C4-2B (cell line): ENCODE results near the gene IGFALS.

Experiments used
- H3K27ac ChIP-seq: fragments of 450-650 bp; 2 replicates; pipeline ENCODE4 v1.5.1; 2017
- ZFX ChIP-seq: fragments of 450-650 bp; IDR thresholded peaks from 2 replicates; pipeline ENCODE4 v1.6.1; 2017
- TF ChIP-seq, protein P1 (sequence below): fragments of 450-650 bp; conservative IDR thresholded peaks from 2 replicates; pipeline ENCODE4 v1.5.1; 2017; ENCODE audit warnings: mild to moderate bottlenecking

Gene IGFALS

DNA sequence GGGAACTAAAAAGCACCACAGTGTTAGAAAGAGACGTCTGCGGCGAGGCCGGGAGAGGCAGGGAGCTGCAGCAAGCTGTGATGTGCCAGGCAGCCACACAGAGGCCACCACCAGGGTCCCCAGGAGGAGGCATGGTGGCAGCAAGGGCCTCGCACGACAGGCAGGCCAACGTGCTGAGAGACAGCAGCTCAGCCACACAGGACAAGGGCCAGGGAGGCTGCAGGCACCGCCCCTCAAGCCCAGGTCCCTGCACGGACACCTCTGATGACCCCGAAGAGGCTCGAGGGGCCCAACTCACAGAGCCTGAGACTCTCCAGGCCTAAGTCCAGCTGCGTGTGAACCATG lies 27.4 kb upstream of the IGFALS start:
- no peak for TF ChIP-seq ZFX
- TF ChIP-seq, protein P1, sequence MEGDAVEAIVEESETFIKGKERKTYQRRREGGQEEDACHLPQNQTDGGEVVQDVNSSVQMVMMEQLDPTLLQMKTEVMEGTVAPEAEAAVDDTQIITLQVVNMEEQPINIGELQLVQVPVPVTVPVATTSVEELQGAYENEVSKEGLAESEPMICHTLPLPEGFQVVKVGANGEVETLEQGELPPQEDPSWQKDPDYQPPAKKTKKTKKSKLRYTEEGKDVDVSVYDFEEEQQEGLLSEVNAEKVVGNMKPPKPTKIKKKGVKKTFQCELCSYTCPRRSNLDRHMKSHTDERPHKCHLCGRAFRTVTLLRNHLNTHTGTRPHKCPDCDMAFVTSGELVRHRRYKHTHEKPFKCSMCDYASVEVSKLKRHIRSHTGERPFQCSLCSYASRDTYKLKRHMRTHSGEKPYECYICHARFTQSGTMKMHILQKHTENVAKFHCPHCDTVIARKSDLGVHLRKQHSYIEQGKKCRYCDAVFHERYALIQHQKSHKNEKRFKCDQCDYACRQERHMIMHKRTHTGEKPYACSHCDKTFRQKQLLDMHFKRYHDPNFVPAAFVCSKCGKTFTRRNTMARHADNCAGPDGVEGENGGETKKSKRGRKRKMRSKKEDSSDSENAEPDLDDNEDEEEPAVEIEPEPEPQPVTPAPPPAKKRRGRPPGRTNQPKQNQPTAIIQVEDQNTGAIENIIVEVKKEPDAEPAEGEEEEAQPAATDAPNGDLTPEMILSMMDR, result no peak
- H3K27ac ChIP-seq, result no peak overlapping the region

DNA sequence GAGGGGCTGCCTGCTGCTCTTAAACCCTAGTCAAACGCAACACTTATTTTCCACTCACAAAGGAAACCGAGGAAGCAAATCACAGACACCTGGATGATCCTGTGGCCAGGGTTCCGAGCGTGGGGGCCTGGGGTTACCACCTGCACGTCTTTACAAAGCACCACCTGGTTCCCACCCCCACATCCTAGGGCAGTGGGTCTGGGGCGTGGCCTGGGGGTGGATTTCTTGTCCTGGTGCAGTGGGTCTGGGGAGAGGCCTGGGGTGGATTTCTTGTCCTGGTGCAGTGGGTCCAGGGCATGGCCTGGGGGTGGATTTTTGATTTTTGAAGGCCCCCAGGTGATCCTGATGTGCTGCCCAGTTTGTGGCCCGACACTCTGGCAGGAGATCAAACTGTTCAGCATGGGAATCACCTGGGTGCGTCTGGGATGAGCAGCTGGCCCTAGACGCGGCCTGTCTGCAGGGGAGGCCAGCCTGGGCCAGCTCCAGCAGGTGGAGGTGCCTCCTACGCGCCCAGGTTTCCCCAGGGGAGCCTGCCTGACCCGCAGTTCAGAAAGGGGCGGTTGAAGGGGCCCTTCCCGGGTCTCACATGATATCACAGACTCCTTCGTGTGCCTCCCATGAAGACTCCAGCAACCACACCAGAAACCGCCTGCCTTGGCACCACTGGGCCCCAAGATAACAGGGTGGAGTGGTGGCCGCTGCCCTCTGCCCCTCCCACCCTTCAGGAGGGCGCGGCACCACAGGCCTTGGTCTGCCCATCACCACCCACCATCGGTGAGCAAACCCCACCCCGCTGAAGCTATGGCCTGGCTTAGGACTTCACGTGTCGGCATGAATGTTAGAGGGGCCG lies 26.8 kb upstream of the IGFALS start:
- TF ChIP-seq, protein P1, result no peak
- TF ChIP-seq ZFX, result no peak
- no peak overlapping the region for H3K27ac ChIP-seq

DNA sequence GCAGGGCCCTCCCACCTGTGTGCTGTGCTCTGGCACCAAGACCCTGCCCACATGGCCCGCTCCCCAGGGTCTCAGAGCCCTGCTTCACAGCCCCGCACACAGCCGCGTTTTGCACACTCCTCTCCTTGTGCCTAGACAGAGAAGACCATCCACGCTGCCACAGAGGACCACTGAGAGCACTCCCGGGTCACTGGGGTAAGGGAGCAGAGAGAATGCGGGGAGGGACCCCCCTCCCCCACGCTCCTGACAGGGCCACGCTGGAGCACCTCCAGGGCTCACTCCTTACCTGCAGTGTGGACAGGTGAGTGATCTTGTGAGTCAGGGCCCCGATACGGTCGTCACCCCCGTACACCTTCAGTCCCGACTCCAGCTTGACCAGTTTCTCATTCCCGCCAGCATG lies 26.1 kb upstream of the IGFALS start:
- no peak for TF ChIP-seq ZFX
- TF ChIP-seq, protein P1, result no peak
- H3K27ac ChIP-seq, result no peak overlapping the region

DNA sequence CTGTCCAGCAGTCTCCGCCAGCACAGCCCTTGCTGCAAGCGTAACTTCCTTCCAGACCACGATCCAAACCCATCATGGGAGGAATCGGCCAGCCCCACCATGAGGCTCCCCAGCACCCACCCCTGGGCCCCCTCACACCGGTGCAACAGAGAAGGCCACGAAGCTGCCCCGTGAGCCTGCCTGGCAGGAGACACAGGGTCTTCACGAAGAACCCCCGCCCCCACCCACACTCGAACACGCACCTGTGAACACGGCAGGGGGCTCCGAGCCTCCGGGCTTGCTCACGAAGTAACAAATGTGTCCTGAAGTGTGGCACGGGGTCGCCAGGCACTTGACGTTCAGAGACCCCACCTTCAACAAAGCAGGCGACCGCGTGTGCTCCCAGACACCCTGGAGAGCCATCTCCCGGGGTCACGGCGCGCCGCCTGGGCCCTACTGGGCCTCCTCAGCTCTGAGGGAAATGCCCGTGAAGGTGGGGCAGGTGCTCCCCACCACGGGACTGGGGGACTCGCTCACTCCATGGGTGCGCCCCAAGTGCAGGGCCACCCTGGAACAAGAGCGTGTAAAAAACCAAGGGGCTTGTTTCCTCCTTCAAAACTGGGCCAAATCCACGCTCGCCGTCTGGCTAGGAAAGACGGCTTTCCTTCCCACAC lies 25.5 kb upstream of the IGFALS start:
- TF ChIP-seq, protein P1, result no peak
- TF ChIP-seq ZFX, result no peak
- no peak overlapping the region for H3K27ac ChIP-seq

DNA sequence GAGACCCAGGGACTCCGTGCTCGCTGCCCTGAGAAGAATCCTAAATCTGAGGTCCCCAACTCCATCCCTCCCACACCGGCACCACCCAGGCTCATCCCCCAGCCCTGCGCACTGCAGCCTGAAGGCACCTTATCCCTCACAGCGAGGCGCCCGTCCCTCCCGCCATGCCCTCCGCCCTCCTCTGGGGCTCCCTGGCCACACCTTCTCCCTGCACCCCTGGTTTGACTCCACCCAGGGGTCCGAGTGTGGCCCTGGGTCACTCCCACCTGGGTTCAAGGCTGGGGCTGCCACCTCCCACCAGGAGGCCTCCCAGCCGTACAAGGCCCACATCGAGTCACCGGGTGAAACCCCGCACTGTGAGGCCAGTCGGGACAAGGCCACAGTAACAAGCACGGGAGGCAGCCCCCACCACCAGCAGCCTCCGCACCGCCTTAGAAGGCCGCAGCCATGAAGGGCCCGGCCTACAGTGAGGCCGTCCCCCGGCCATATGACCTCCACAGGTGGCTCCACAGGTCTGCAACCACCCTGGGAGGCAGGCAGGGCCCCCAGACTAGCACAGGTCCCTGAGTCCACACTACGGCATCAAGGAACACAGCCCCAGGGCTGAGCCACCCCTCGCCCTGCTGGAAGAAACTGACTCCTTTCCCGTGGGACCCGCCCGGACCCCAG lies 24.8 kb upstream of the IGFALS start:
- H3K27ac ChIP-seq, result no peak overlapping the region
- TF ChIP-seq, protein P1, result no peak
- TF ChIP-seq ZFX, result no peak

DNA sequence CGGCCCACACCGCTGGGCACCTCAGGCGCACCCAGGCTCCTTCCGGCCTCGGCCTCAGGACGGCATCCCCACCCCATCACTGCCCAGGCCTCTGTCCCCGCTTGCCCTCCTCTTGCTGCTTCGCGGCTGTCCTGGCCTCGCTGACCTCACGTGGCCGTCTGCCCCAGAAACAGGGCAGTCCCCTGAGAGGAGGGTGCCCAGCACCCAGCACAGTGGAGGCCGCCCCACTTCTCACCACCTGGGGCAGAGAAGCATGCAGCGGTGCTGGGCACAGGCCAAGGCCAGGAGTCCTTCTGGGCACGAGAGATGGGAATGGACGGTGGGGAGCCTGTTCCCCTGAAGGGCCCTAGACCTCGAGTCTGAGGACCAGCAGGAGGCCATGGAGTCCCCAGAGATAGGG lies 24.2 kb upstream of the IGFALS start:
- TF ChIP-seq, protein P1, result no peak
- no peak for TF ChIP-seq ZFX
- H3K27ac ChIP-seq, result no peak overlapping the region

DNA sequence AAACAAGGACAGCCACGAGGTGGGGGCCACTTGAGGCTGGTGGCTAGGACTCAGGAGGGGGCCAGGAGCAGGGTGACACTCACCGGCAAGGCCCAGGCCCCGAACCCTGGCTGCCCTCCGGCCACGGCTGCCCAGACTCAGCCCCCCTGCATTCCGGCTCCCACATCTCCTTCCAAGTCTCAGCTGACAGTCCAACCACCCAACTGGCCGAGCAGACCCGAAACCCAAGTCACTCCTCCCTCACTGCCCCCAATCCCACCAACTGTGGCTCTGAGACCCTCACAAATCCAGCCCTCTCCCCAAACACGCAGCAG lies 23.7 kb upstream of the IGFALS start:
- TF ChIP-seq, protein P1, result no peak
- TF ChIP-seq ZFX, result no peak
- no peak overlapping the region for H3K27ac ChIP-seq
